ENCODE measurements around the gene FKBP2. TPM values are rescaled to one million over a fixed set of nuclear protein-coding genes. Genes with fewer than 3 reads are reported as not detected.

Gene FKBP2
- total and polyA plus RNA-seq, 2 of the 4 experiments (the other 2 are of a cell fraction): 36.2 to 76.4 TPM

DNA sequence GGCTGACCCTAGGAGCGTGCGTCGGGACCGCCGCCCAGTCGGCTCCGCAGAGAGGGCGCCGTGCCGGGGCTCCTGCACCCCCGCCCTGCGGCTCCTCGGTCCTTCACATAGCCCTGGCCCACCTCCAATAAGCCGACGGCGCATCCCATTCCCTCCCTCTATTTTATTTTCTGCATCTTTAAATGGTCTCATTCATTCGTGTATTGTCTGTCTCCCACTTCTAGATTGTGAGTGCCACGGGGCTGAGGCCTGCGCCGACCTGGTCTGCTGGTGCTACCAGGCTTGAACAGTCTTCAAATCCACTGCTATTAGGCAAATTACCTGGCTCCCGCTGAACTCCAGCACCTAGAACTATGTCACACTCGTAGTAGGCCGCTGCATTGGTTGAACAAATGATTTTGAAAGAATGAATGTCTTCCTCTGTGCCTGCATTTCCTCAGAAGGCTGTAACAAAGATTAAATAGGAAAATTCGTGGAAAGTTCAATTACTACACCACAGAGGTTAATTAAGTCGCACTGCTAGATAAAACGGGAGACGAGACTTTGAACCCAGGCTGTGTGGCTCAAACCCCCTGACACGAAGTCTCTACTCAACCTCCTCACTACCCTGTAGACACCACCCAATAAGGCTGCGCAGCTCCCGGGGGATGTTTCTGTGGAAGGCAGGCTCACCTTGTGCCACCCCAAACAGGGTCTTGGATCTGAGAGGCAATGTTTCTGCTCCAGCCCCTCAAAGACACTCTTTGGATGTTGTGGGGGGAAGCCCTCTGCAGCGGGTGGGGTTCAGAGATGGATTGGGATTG is 7.0 kb downstream of the FKBP2 start:
- intact Hi-C loops (cut with micrococcal nuclease) (no loop called here), dilution Hi-C loops (cut with HindIII; ENCODE audit: low sequenced_read_pairs, unreplicated experiment) (no loop called here), in situ Hi-C loops (cut with MboI; ENCODE audit: low sequenced_read_pairs) (no loop called here)
- peak overlapping the region; percentile 91 to 99 for H4K8ac ChIP-seq (ENCODE audit: low read depth in 2 of 2, low read length in 2 of 2)
- H2BK15ac ChIP-seq (ENCODE audit: low read depth, low read length): no peak overlapping the region
- no peak overlapping the region for H3K18ac ChIP-seq (ENCODE audit: low read depth, low read length)
- WGBS, 2 experiments (ENCODE audit: extremely low coverage in 2 of 2, insufficient read length in 1 of 2): 39% methylated on average over 9 of the region's 31 CpGs; no CpG with 5 or more reads in 1 of the 2 experiments
- DNase-seq (no peak), ATAC-seq (ENCODE audit: low read depth) (no peak)
- peaks cover 22% of the 10 kb centered on the region for H4K20me1 ChIP-seq (ENCODE audit: insufficient read depth, low read length)
- no peaks in the 10 kb centered on the region for H3K27me3 ChIP-seq (ENCODE audit: control insufficient read depth, insufficient read depth, low read length)
- no peak overlapping the region for H3K14ac ChIP-seq (replicated peaks; ENCODE audit: low read depth, low read length)
- no peak overlapping the region for H3K56ac ChIP-seq (ENCODE audit: extremely low read depth, insufficient read depth, low read length)
- H3K79me1 ChIP-seq (ENCODE audit: low read depth in 1 of 2, low read length in 2 of 2): peaks cover 3 to 36% of the 10 kb centered on the region in 2 experiments; a peak in 3 of 4 replicates
- H2BK20ac ChIP-seq (ENCODE audit: low read depth, low read length): no peak overlapping the region
- H4K91ac ChIP-seq (ENCODE audit: insufficient read depth, low read depth, low read length): peak overlapping the region; percentile 58; the same call in 1 of the 2 replicates
- peak overlapping the region; percentile 76 for H3K4me2 ChIP-seq (ENCODE audit: low read depth, low read length)
- no peak overlapping the region; the same call in 1 of the 2 replicates for H3K27ac ChIP-seq (ENCODE audit: insufficient read depth, low read length)
- no TSS peak for BruUV-seq (replicated peaks)
- 0 out of 2 replicates have a peak overlapping the region, but pooled peaks have one; percentile 22 for H3K23ac ChIP-seq (ENCODE audit: low read depth, low read length)
- peak overlapping the region; percentile 24 for H3K4me3 ChIP-seq (ENCODE audit: insufficient read depth, low read depth, low read length)
- H2AK9ac ChIP-seq (replicated peaks; ENCODE audit: low read depth, low read length, poor library complexity): peak overlapping the region; percentile 93
- peak overlapping the region; percentile 67 for H3K4ac ChIP-seq (ENCODE audit: low read depth, low read length)
- TF ChIP-seq FOS (IDR thresholded peaks at IDR 0.05; ENCODE audit: low read depth, low read length) (no peak), RAD21 (IDR thresholded peaks at IDR 0.05; ENCODE audit: low read length) (no peak), CTCF (conservative IDR thresholded peaks at IDR 0.05; ENCODE audit: low read depth, low read length) (no peak), BHLHE40 (IDR thresholded peaks at IDR 0.05; ENCODE audit: low read depth, low read length) (no peak)
- peak overlapping the region; percentile 92 for H2AFZ ChIP-seq (replicated peaks; ENCODE audit: low read length, poor library complexity)
- H2BK120ac ChIP-seq (ENCODE audit: low read depth, low read length): no peak overlapping the region
- peak overlapping the region; percentile 91 for H2AK5ac ChIP-seq (ENCODE audit: low read depth, low read length)
- ChIA-PET CTCF (no interaction called here), POLR2A (ENCODE audit: unreplicated experiment) (no interaction called here)
- H2BK5ac ChIP-seq (ENCODE audit: low read depth, low read length, poor library complexity, severe bottlenecking): peak overlapping the region; percentile 6
- no peaks in the 10 kb centered on the region for H3K9me3 ChIP-seq (ENCODE audit: control insufficient read depth, insufficient read depth, low read length)
- H4K5ac ChIP-seq (ENCODE audit: low read depth, low read length): peak overlapping the region; percentile 80
- H3K9me1 ChIP-seq (ENCODE audit: insufficient read depth, low read length): no peaks in the 10 kb centered on the region
- peaks cover 10% of the 10 kb centered on the region for H3K36me3 ChIP-seq (ENCODE audit: control insufficient read depth, insufficient read depth, low read length)
- H3K9ac ChIP-seq (ENCODE audit: low read depth, low read length): peak overlapping the region; percentile 39
- peaks cover 11% of the 10 kb centered on the region for H3K4me1 ChIP-seq (ENCODE audit: control insufficient read depth, insufficient read depth, low read length)
